UCSD-AML1 (cell line): ENCODE results near the gene YWHAB.
A peak's percentile ranks its signal among the peaks of the same experiment; 100 is the strongest.
"Not testable (repeated sequence)": the region's sequence is repeated elsewhere in the genome, so short reads cannot be mapped to it uniquely, and the experiment has no call there.

Experiments used
- DNase-seq: peaks from one replicate; lab custom pipeline; 2025; ENCODE audit not compliant: unreplicated experiment; lab: John Stamatoyannopoulos, UW

Gene YWHAB

GRCh38 chr20:44885392-44886265, at the start of gene YWHAB:
TSS of gene YWHAB (plus strand) at chr20:44885705. CDS start at chr20:44901534, 15,829 bp downstream.
- DNase-seq = peak; percentile 99

GRCh38 chr20:44836601-44837120, 48.8 kb upstream of the YWHAB start:
- no peak for DNase-seq

GRCh38 chr20:44837946-44838345, 47.6 kb upstream of the YWHAB start:
- no peak for DNase-seq

- DNase-seq = no peak
Measured at GRCh38 chr20:44838521-44838920, 47.0 kb upstream of the YWHAB start.

- no peak for DNase-seq
Measured at GRCh38 chr20:44839481-44839880, 46.0 kb upstream of the YWHAB start.

- no peak for DNase-seq
Measured at GRCh38 chr20:44840826-44841225, 44.7 kb upstream of the YWHAB start.

- no peak for DNase-seq
Measured at GRCh38 chr20:44841955-44842354, 43.5 kb upstream of the YWHAB start.

- no peak for DNase-seq
Measured at GRCh38 chr20:44843876-44844275, 41.6 kb upstream of the YWHAB start.

- DNase-seq = no peak
Measured at GRCh38 chr20:44848254-44849015, 37.1 kb upstream of the YWHAB start.

- DNase-seq = no peak
Measured at GRCh38 chr20:44849703-44850102, 35.8 kb upstream of the YWHAB start.

- DNase-seq = no peak
Measured at GRCh38 chr20:44850272-44850671, 35.2 kb upstream of the YWHAB start.

GRCh38 chr20:44850837-44851236, 34.7 kb upstream of the YWHAB start:
- DNase-seq = no peak

GRCh38 chr20:44851545-44851944, 34.0 kb upstream of the YWHAB start:
- DNase-seq = no peak

GRCh38 chr20:44856442-44856841, 29.1 kb upstream of the YWHAB start:
- no peak for DNase-seq

- no peak for DNase-seq
Measured at GRCh38 chr20:44856856-44857448, 28.6 kb upstream of the YWHAB start.

- no peak for DNase-seq
Measured at GRCh38 chr20:44858606-44859360, 26.7 kb upstream of the YWHAB start.

- DNase-seq = no peak
Measured at GRCh38 chr20:44861531-44862006, 23.9 kb upstream of the YWHAB start.

- no peak for DNase-seq
Measured at GRCh38 chr20:44862286-44862685, 23.2 kb upstream of the YWHAB start.

- DNase-seq = not testable (repeated sequence)
Measured at GRCh38 chr20:44863365-44864084, 22.0 kb upstream of the YWHAB start.

- DNase-seq = not testable (repeated sequence)
Measured at GRCh38 chr20:44864493-44864892, 21.0 kb upstream of the YWHAB start.
